Neural progenitor cell (in vitro differentiated cells): ENCODE measurements around the gene OR51A7. TPM values are rescaled to one million over a fixed set of nuclear protein-coding genes. Genes with fewer than 3 reads are reported as not detected.
"Not testable (repeated sequence)": the region's sequence is repeated elsewhere in the genome, so short reads cannot be mapped to it uniquely, and the experiment has no call there.

Experiments used
- DNase-seq: peaks from one replicate; pipeline ENCODE4 v3.0.0-alpha.2; 2016; ENCODE audit warnings: low spot score
- H2AFZ ChIP-seq: fragments of 200-600 bp; sonication (generic); replicated peaks from 2 replicates; pipeline ENCODE4 v1.6.1; 2016; ENCODE audit warnings: antibody characterized with exemption
- H3F3A ChIP-seq: fragments of 200-600 bp; sonication (generic); 2 replicates; pipeline ENCODE4 v1.6.1; 2016; ENCODE audit warnings: antibody characterized with exemption, low read depth
- H3K27ac ChIP-seq: fragments of 200-600 bp; sonication (generic); 2 replicates; pipeline ENCODE4 v1.5.1; 2016; ENCODE audit warnings: mild to moderate bottlenecking
- H3K27me3 ChIP-seq: fragments of 200-600 bp; sonication (generic); 2 replicates; pipeline ENCODE4 v1.6.1; 2016; ENCODE audit warnings: mild to moderate bottlenecking, moderate library complexity
- H3K36me3 ChIP-seq: fragments of 200-600 bp; sonication (generic); 2 replicates; pipeline ENCODE4 v1.5.1; 2016
- H3K4me1 ChIP-seq: fragments of 200-600 bp; sonication (generic); 2 replicates; pipeline ENCODE4 v1.6.1; 2016; ENCODE audit warnings: mixed run types
- H3K4me2 ChIP-seq: fragments of 200-600 bp; sonication (generic); 2 replicates; pipeline ENCODE4 v1.6.1; 2016
- H3K4me3 ChIP-seq: fragments of 200-600 bp; sonication (generic); 2 replicates; pipeline ENCODE4 v1.5.1; 2016
- H3K79me2 ChIP-seq: fragments of 200-600 bp; sonication (generic); 2 replicates; pipeline ENCODE4 v1.6.1; 2016; ENCODE audit warnings: low read depth
- H3K9ac ChIP-seq: fragments of 200-600 bp; sonication (generic); 2 replicates; pipeline ENCODE4 v1.6.1; 2016
- H3K9me3 ChIP-seq: fragments of 200-600 bp; sonication (generic); 2 replicates; pipeline ENCODE4 v1.5.1; 2016; ENCODE audit warnings: low read depth
- H4K20me1 ChIP-seq: fragments of 200-600 bp; sonication (generic); 2 replicates; pipeline ENCODE4 v1.6.1; 2016; ENCODE audit warnings: low read depth
- H3K27ac Mint-ChIP-seq: 3 replicates; pipeline ENCODE4 v1.8.0; 2021; ENCODE audit warnings: mixed read lengths
- H3K27me3 Mint-ChIP-seq: 2 replicates; pipeline ENCODE4 v1.8.0; 2022; ENCODE audit warnings: low read depth, mild to moderate bottlenecking, inconsistent platforms, moderate library complexity, mixed read lengths; ENCODE audit not compliant: insufficient read depth
- H3K36me3 Mint-ChIP-seq: 3 replicates; pipeline ENCODE4 v1.8.0; 2021; ENCODE audit warnings: mixed read lengths
- H3K4me1 Mint-ChIP-seq: 3 replicates; pipeline ENCODE4 v1.8.0; 2021; ENCODE audit warnings: mixed read lengths
- H3K4me3 Mint-ChIP-seq: 3 replicates; pipeline ENCODE4 v1.8.0; 2021; ENCODE audit warnings: mild to moderate bottlenecking, moderate library complexity, mixed read lengths
- H3K9me3 Mint-ChIP-seq: 3 replicates; pipeline ENCODE4 v1.8.0; 2020; ENCODE audit warnings: mixed read lengths
- EZH2 ChIP-seq: fragments of 200-600 bp; sonication (generic); IDR thresholded peaks from 2 replicates; pipeline ENCODE4 v1.6.1; 2017; ENCODE audit warnings: antibody characterized with exemption, mild to moderate bottlenecking, moderate library complexity
- EZH2phosphoT487 ChIP-seq: fragments of 200-600 bp; sonication (generic); IDR thresholded peaks from 2 replicates; pipeline ENCODE4 v1.6.1; 2017; ENCODE audit warnings: antibody characterized with exemption
- total RNA-seq: library from RNA; depleted of rRNA; stranded (reverse); fragments of >200 nt; gene quantifications from 2 replicates; pipeline ENCODE4 v1.2.3, GENCODE V29; 2015; ENCODE audit warnings: low replicate concordance
- TF ChIP-seq, protein P1 (sequence below): fragments of 200-600 bp; sonication (generic); IDR thresholded peaks from 2 replicates; pipeline ENCODE4 v1.5.1; 2017; ENCODE audit warnings: antibody characterized with exemption, mild to moderate bottlenecking

OR51A7 gene
- not detected in 2 replicates for total RNA-seq

GRCh38 chr11:4903484-4903883, at the start of gene OR51A7:
TSS of gene OR51A7 (plus strand) at chr11:4903783. CDS start at chr11:4907370, 3,587 bp downstream.
- H3K9ac ChIP-seq = no peak within 1 kb of the TSS
- no peaks in the 10 kb centered on the region for H3K9me3 ChIP-seq
- no peaks in the 10 kb centered on the region for H3K36me3 ChIP-seq
- no peaks in the 10 kb centered on the region for H3K27me3 ChIP-seq
- no peaks in the 10 kb centered on the region for H3K4me1 ChIP-seq
- H3K4me3 ChIP-seq = no peak within 1 kb of the TSS
- no peak within 1 kb of the TSS for H2AFZ ChIP-seq
- no peaks in the 10 kb centered on the region for H3K27me3 Mint-ChIP-seq
- H3K9me3 Mint-ChIP-seq = no peaks in the 10 kb centered on the region
- no peak within 1 kb of the TSS for H3K4me2 ChIP-seq
- TF ChIP-seq, protein P1, sequence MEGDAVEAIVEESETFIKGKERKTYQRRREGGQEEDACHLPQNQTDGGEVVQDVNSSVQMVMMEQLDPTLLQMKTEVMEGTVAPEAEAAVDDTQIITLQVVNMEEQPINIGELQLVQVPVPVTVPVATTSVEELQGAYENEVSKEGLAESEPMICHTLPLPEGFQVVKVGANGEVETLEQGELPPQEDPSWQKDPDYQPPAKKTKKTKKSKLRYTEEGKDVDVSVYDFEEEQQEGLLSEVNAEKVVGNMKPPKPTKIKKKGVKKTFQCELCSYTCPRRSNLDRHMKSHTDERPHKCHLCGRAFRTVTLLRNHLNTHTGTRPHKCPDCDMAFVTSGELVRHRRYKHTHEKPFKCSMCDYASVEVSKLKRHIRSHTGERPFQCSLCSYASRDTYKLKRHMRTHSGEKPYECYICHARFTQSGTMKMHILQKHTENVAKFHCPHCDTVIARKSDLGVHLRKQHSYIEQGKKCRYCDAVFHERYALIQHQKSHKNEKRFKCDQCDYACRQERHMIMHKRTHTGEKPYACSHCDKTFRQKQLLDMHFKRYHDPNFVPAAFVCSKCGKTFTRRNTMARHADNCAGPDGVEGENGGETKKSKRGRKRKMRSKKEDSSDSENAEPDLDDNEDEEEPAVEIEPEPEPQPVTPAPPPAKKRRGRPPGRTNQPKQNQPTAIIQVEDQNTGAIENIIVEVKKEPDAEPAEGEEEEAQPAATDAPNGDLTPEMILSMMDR = no peak
- TF ChIP-seq EZH2 (no peak), EZH2phosphoT487 (no peak)
- H3K27ac ChIP-seq = no peak within 1 kb of the TSS
- no peak within 1 kb of the TSS for H3K4me3 Mint-ChIP-seq
- H3K4me1 Mint-ChIP-seq = no peaks in the 10 kb centered on the region
- H3K36me3 Mint-ChIP-seq = no peaks in the 10 kb centered on the region
- no peaks in the 10 kb centered on the region for H3K79me2 ChIP-seq
- H3F3A ChIP-seq = no peaks in the 10 kb centered on the region
- no peaks in the 10 kb centered on the region for H4K20me1 ChIP-seq
- no peak for DNase-seq
- no peak within 1 kb of the TSS for H3K27ac Mint-ChIP-seq

- not testable (repeated sequence) for H3K4me3 ChIP-seq, H3K27me3 Mint-ChIP-seq
Observed at GRCh38 chr11:4854286-4854685, 49.3 kb upstream of the OR51A7 start.

GRCh38 chr11:4862447-4863236, 40.9 kb upstream of the OR51A7 start:
- H3K27me3 Mint-ChIP-seq = peaks cover 4% of the 10 kb centered on the region
- Histone ChIP-seq H3K4me3 (no peak overlapping the region), H2AFZ (no peak overlapping the region), H3F3A (peaks cover 9% of the 10 kb centered on the region), H3K36me3 (no peaks in the 10 kb centered on the region), H3K9ac (no peak overlapping the region), H3K9me3 (no peaks in the 10 kb centered on the region), H3K27ac (no peak overlapping the region), H3K27me3 (no peaks in the 10 kb centered on the region), H3K4me2 (no peak overlapping the region), H4K20me1 (no peaks in the 10 kb centered on the region), H3K79me2 (no peaks in the 10 kb centered on the region), H3K4me1 (peaks cover 8% of the 10 kb centered on the region)
- H3K27ac Mint-ChIP-seq = no peak overlapping the region
- no peak overlapping the region for H3K4me3 Mint-ChIP-seq
- peaks cover 3% of the 10 kb centered on the region for H3K9me3 Mint-ChIP-seq
- no peaks in the 10 kb centered on the region for H3K4me1 Mint-ChIP-seq
- no peak for TF ChIP-seq EZH2
- TF ChIP-seq, protein P1 = no peak
- no peak for TF ChIP-seq EZH2phosphoT487
- peak; percentile 8 for DNase-seq
- no peaks in the 10 kb centered on the region for H3K36me3 Mint-ChIP-seq

More at GRCh38 chr11:4854286-4854685, 49.3 kb upstream of the OR51A7 start:
- not testable (repeated sequence) for H3K4me3 Mint-ChIP-seq, H3K4me1 Mint-ChIP-seq, H3K4me2 ChIP-seq, H3K4me1 ChIP-seq, H3K36me3 ChIP-seq, H3K36me3 Mint-ChIP-seq, H3K79me2 ChIP-seq, H2AFZ ChIP-seq, H3K27ac Mint-ChIP-seq, H3K9me3 Mint-ChIP-seq, H3K9me3 ChIP-seq, H3K27me3 ChIP-seq, H3K9ac ChIP-seq, H3K27ac ChIP-seq, DNase-seq, H4K20me1 ChIP-seq, H3F3A ChIP-seq

DNA sequence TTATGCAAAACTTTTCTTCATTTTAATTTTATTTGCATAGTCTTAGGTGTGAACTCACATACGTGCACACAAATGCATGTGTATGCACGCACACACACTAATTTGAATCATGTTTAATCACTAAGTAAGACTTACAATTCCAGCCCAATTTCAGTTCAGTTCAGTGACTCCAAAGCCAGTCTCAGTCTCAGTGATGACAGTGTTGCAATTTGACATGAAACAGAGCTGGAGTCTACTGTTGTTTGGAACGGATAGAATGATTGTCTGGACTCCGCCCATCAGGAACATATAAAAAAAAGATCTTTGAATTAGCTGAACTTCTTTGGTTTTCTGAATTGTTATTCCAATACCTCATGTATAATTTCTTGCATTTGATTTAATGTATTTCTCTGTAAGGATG, 39.7 kb upstream of the OR51A7 start:
- Mint-ChIP-seq H3K36me3 (no peaks in the 10 kb centered on the region), H3K27me3 (peaks cover 4% of the 10 kb centered on the region), H3K9me3 (peaks cover 3% of the 10 kb centered on the region), H3K4me3 (no peak overlapping the region), H3K4me1 (no peaks in the 10 kb centered on the region), H3K27ac (no peak overlapping the region)
- H3K27ac ChIP-seq = no peak overlapping the region
- H3K27me3 ChIP-seq = no peaks in the 10 kb centered on the region
- H4K20me1 ChIP-seq = no peaks in the 10 kb centered on the region
- peaks cover 8% of the 10 kb centered on the region for H3K4me1 ChIP-seq
- no peaks in the 10 kb centered on the region for H3K79me2 ChIP-seq
- no peak overlapping the region for H2AFZ ChIP-seq
- H3K36me3 ChIP-seq = no peaks in the 10 kb centered on the region
- no peak overlapping the region for H3K4me2 ChIP-seq
- H3K9ac ChIP-seq = no peak overlapping the region
- TF ChIP-seq EZH2phosphoT487 = no peak
- TF ChIP-seq, protein P1 = no peak
- no peak for TF ChIP-seq EZH2
- H3F3A ChIP-seq = peaks cover 9% of the 10 kb centered on the region
- no peak overlapping the region for H3K4me3 ChIP-seq
- H3K9me3 ChIP-seq = no peaks in the 10 kb centered on the region
- no peak for DNase-seq
